GM12864 (cell line): Measurements from ENCODE around the gene MACROD2.

Experiments used
- DNase-seq: peaks from one replicate; pipeline ENCODE4 v3.0.0-alpha.2; 2011; ENCODE audit warnings: low read depth
- H3K4me3 ChIP-seq: 2 replicates; pipeline ENCODE4 v1.5.1; 2011; ENCODE audit warnings: mild to moderate bottlenecking, low read depth, low read length, control low read depth
- CTCF ChIP-seq: IDR thresholded peaks from 2 replicates; pipeline ENCODE4 v1.5.1; 2011; ENCODE audit warnings: low read depth, mild to moderate bottlenecking, moderate library complexity, low read length, control low read depth, inconsistent platforms; ENCODE audit errors: missing control alignments

Gene MACROD2

GRCh38 chr20:14790190-14790589, 794.9 kb downstream of the MACROD2 start:
- DNase-seq, result no peak
- TF ChIP-seq CTCF, result no peak
- H3K4me3 ChIP-seq, result no peak overlapping the region

- no peak for TF ChIP-seq CTCF
- no peak for DNase-seq
- H3K4me3 ChIP-seq, result no peak overlapping the region
Observed at GRCh38 chr20:14790771-14791620, 795.7 kb downstream of the MACROD2 start.

- TF ChIP-seq CTCF, result no peak
- no peak for DNase-seq
- no peak overlapping the region for H3K4me3 ChIP-seq
Observed at GRCh38 chr20:14792915-14793314, 797.6 kb downstream of the MACROD2 start.

GRCh38 chr20:14799545-14800216, 804.4 kb downstream of the MACROD2 start:
- no peak for TF ChIP-seq CTCF
- no peak overlapping the region for H3K4me3 ChIP-seq
- DNase-seq, result no peak

- no peak overlapping the region for H3K4me3 ChIP-seq
- DNase-seq, result no peak
- no peak for TF ChIP-seq CTCF
Observed at GRCh38 chr20:14800707-14801425, 805.5 kb downstream of the MACROD2 start.

GRCh38 chr20:14801591-14802325, 806.4 kb downstream of the MACROD2 start:
- TF ChIP-seq CTCF, result no peak
- DNase-seq, result no peak
- no peak overlapping the region; the same call in 1 of the 2 replicates for H3K4me3 ChIP-seq
